ENCODE measurements around the gene PEX3. TPM values are rescaled to one million over a fixed set of nuclear protein-coding genes. Genes with fewer than 3 reads are reported as not detected.
A peak's percentile ranks its signal among the peaks of the same experiment; 100 is the strongest.

Gene PEX3
- total and polyA plus RNA-seq, 2 of the 4 experiments (the other 2 are of a cell fraction), result 13.3 to 13.7 TPM

GRCh38 chr6:143451531-143451930, 926 bp downstream of the PEX3 start:
- DNase-seq (no peak), ATAC-seq (ENCODE audit: low read depth) (no peak)
- Histone ChIP-seq H3K9ac (ENCODE audit: low read depth, low read length) (peak overlapping the region; percentile 87; the same call in 1 of the 2 replicates), H3K18ac (ENCODE audit: low read depth, low read length) (no peak overlapping the region), H3K4me1 (ENCODE audit: control insufficient read depth, insufficient read depth, low read length) (peaks cover 4% of the 10 kb centered on the region), H4K91ac (ENCODE audit: insufficient read depth, low read depth, low read length) (no peak overlapping the region), H2AK9ac (replicated peaks; ENCODE audit: low read depth, low read length, poor library complexity) (no peak overlapping the region), H3K27me3 (ENCODE audit: control insufficient read depth, insufficient read depth, low read length) (no peaks in the 10 kb centered on the region), H3K23ac (ENCODE audit: low read depth, low read length) (no peak overlapping the region), H2AFZ (replicated peaks; ENCODE audit: low read length, poor library complexity) (no peak overlapping the region), H3K36me3 (ENCODE audit: control insufficient read depth, insufficient read depth, low read length) (peaks cover 2% of the 10 kb centered on the region; the same call in 1 of the 2 replicates), H2BK120ac (ENCODE audit: low read depth, low read length) (no peak overlapping the region), H3K9me1 (ENCODE audit: insufficient read depth, low read length) (no peaks in the 10 kb centered on the region), H3K27ac (ENCODE audit: insufficient read depth, low read length) (no peak overlapping the region), H3K9me3 (ENCODE audit: control insufficient read depth, insufficient read depth, low read length) (no peaks in the 10 kb centered on the region), H3K79me1 (ENCODE audit: low read depth in 1 of 2, low read length in 2 of 2) (peaks cover 11 to 42% of the 10 kb centered on the region in 2 experiments; a peak in 3 of 4 replicates), H4K8ac (ENCODE audit: low read depth in 2 of 2, low read length in 2 of 2) (peak overlapping the region; percentile 34 to 37; a peak in 2 of 4 replicates), H4K5ac (ENCODE audit: low read depth, low read length) (no peak overlapping the region), H2AK5ac (ENCODE audit: low read depth, low read length) (no peak overlapping the region), H3K4ac (ENCODE audit: low read depth, low read length) (no peak overlapping the region), H2BK20ac (ENCODE audit: low read depth, low read length) (no peak overlapping the region), H4K20me1 (ENCODE audit: insufficient read depth, low read length) (no peaks in the 10 kb centered on the region), H3K14ac (replicated peaks; ENCODE audit: low read depth, low read length) (0 out of 2 replicates have a peak overlapping the region, but pooled peaks have one; percentile 78), H2BK15ac (ENCODE audit: low read depth, low read length) (no peak overlapping the region), H3K4me3 (ENCODE audit: insufficient read depth, low read depth, low read length) (peak overlapping the region; percentile 75; the same call in 1 of the 2 replicates), H2BK5ac (ENCODE audit: low read depth, low read length, poor library complexity, severe bottlenecking) (no peak overlapping the region), H3K56ac (ENCODE audit: extremely low read depth, insufficient read depth, low read length) (no peak overlapping the region), H3K4me2 (ENCODE audit: low read depth, low read length) (peak overlapping the region; percentile 92)
- POLR2A ChIA-PET (ENCODE audit: unreplicated experiment), result no interaction called here
- TF ChIP-seq CHD1 (IDR thresholded peaks at IDR 0.05; ENCODE audit: low read depth, low read length), result no peak
- TF ChIP-seq POLR2A (IDR thresholded peaks at IDR 0.05; ENCODE audit: low read depth, low read length), result no peak
- peak; percentile 90 for TF ChIP-seq CEBPB (IDR thresholded peaks at IDR 0.05; ENCODE audit: low read depth, low read length)
- dilution Hi-C loops (cut with HindIII; ENCODE audit: low sequenced_read_pairs, unreplicated experiment) (no loop called here), in situ Hi-C loops (cut with MboI; ENCODE audit: low sequenced_read_pairs) (no loop called here), intact Hi-C loops (cut with micrococcal nuclease) (loop anchor here (5.0 kb wide), 1 partner anchor 106 kb away; no protein-coding TSS in a partner anchor)
- no CpG with 5 or more reads among the region's 4 CpGs for WGBS, 2 experiments (ENCODE audit: extremely low coverage in 2 of 2, insufficient read length in 1 of 2)
- BruUV-seq (replicated peaks), result no TSS peak
- CTCF ChIA-PET, result interaction anchor here (0.5 kb wide), 1 partner anchor 115 kb away, joined by 4 read pairs; no protein-coding TSS in a partner anchor
